Measurements from ENCODE around the gene CHTF8.

CHTF8 gene

DNA sequence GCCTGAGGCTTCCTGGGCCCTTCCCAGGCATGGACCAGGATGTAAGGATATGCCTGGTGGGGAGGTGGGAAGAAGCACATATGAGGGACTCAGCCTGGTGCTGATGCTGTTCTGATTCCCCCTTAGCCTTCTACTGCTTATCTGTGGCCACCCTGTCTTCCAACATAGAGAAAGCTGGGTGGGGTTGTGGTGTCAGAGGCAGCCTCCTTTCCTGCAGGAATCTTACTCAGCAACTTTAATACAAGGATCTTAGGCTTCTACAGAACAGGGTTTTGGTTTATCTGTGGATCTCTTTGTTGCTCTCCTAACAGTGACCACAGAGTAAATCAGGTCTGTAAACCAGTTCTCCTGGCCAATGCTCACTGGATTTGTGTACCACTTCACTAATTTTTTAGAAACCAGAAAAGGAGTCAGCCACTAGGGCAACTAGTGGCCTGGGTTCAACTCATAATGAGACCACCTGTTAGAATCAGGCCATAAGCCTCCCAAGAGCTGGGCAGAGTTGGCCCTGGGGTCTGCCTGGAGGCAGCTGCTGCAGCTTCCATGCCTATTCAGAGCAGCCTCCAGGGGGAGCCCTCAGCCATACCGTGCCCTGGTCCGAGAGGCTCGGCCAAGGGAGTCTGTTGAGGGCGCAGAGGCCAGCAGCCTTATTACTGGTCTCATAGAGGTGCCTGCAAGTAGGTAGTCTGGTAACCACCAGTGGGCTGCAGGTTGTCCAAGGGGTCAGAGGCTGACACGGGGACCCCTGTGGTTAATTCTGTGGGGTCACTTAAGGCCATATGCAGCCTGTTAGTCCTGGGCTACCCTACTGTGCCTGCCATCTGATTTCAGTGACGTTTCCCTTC lies 19.9 kb downstream of the CHTF8 start:
- peak; percentile 71 for DNase-seq (ENCODE audit: low read depth)

DNA sequence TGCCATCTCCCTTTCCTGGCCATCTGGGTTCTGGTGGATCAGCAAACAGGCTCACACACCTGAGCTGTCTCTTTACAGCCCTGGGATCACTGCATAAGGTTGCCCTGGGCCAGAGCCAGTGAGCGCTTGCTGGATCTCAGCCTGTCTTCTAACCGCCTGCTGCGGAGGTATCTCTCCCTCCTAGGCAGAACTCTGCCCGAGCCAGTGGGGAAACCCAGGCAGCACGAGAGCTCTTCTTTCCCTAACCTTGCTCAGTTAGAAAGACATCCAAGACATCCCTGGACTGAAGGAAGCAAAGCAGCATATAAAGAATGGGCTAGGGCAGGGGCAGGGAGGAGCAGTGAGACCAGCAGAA lies 20.5 kb downstream of the CHTF8 start:
- DNase-seq (ENCODE audit: low read depth), result no peak

DNA sequence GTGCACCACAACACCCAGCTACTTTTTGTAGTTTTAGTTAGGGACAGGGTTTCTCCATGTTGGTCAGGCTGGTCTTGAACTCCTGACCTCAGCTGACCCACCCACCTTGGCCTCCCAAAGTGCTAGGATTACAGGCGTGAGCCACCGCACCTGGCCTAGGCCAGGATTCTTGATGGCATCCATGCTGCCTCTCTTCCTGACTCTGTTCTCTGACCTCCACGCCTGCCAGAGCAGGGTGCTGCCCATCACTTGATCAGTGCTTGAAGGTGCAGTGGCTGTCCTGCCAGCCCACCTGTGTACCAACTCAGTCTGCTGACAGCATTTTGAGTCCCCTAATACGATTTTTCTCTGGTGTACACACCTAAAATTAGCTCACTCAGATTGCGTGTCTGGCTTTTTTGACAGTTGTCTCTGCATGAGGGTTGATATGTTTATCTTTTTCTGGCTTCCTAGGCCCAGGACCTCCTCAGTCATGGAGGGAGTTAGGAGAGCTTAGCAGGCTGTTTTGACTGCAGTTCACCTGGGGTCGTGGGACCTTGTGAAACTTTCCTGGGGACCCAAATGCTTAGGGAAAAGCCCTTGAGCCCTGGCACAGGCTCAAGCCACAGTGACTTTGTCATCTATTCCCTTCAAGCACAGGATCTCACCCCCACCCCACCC lies 21.0 kb downstream of the CHTF8 start:
- DNase-seq (ENCODE audit: low read depth), result no peak

DNA sequence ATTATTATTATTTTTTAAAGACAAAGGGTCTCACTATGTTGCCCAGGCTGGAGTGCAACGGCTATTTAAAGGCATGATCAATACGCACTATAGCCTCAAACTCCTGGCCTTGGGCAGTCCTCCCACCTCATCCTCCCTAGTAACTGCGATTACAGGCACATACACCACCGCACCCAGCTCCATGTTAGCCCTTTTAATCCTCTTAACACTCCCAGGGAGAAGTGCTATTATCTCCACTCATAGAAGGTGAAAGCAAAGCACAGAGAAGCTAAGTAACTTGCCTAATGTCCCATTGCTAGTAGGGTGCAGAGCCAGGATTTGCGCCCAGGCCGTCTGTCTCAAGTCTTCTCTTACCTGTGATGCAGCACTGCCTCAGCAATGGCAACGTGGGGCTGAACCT lies 22.0 kb downstream of the CHTF8 start:
- no peak for DNase-seq (ENCODE audit: low read depth)

DNA sequence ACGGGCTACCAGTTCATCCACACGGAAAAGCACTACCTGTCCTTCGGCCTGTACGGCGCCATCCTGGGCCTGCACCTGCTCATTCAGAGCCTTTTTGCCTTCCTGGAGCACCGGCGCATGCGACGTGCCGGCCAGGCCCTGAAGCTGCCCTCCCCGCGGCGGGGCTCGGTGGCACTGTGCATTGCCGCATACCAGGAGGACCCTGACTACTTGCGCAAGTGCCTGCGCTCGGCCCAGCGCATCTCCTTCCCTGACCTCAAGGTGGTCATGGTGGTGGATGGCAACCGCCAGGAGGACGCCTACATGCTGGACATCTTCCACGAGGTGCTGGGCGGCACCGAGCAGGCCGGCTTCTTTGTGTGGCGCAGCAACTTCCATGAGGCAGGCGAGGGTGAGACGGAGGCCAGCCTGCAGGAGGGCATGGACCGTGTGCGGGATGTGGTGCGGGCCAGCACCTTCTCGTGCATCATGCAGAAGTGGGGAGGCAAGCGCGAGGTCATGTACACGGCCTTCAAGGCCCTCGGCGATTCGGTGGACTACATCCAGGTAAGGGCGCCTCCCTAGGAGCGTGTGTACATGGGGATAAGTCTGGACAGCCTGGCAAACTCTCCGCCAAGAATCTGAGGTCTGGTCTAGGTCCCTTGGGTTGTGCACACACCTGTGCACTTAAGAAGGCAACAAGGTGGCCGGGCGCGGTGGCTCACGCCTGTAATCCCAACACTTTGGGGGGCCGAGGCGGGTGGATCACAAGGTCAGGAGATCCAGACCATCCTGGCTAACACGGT lies 22.7 kb downstream of the CHTF8 start:
- no peak for DNase-seq (ENCODE audit: low read depth)

DNA sequence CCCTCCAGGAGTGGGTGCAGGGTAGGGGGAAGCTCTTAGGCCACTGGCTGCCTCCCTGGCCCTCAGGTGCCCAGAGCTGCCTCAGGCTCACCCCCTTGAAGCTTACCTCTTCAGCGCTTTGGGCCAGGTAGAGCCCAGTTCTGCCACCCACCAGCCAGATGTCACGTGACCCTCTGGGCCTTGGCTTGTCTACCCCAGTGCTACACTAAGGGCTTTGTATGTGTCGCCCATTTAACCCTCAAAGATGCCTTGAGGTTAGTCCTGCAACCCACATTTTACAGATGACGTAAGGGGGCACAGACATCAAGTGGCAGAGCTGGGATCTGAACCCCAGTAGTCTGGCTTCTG lies 23.5 kb downstream of the CHTF8 start:
- no peak for DNase-seq (ENCODE audit: low read depth)

DNA sequence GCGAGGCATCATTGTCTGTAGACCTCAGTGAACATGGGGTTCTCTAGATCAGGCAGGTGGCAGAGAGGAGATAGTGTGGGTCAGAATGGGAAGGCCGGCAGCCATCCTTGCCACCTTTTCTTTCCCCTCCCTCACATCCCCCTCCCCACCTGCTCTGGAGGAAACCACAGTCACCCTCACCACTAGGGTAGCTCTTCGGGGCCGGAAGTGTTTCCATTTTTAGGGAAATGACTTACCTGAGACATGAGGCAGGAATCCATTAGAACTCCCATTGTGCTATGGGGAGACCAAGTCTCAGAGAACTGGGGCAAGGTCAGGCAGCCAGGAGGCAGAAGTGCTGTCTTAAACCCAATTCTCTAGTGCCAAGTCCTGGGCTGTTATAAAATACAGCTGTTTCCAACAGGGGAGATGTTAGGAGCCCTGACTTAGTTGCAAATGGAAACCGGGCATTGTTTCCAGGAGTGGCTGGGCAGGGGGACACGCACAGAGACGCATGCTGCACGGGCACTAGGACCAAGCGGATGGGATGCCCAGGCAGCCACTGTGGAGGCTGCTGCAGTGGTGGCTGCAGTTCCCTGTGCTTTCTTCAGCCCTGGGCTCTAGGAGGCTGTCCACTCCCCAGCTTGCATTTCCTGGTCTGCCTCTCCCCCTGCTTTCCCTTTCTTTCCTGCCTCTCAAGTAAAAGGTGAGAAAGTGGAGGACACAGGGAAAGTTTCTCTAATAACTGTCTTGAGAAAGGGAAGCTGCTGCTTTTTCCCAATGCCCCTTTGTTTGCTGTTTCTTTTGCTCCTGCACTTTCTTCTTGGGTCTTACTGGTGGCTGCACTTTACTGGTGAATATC lies 24.1 kb downstream of the CHTF8 start:
- DNase-seq (ENCODE audit: low read depth), result no peak

DNA sequence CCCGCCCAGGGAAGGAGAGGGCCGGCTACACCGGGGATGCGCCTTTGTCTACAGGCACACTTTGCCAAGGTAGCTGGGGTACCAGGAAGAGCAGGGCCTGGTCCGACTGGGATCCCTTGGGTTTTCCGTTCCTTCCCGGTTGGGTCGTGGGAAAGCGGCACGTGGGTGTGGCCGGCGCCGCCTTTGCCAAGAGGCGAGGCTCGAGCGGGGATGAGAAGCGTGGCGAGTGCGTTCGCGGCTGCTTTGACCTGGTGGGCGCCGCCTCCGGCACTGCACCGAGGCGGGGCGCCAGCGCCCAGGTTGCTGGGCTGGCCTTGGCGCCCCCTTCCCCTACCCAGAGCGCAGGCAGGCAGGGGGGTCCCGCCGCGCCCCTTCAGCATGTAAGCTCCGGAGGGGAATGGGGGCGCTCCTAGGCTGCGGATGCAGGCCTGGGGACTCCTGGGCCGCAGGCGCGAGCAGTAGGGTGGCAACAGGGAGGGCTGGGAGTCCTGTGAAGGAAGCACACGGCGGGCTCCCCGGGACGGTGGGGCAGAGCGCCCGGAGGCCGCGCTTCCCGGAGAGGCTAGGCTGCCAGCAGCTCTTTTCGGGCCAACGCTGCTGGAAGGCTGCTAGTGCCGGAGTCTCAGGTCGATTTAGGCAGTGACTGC lies 24.9 kb downstream of the CHTF8 start:
- peak; percentile 28 for DNase-seq (ENCODE audit: low read depth)

DNA sequence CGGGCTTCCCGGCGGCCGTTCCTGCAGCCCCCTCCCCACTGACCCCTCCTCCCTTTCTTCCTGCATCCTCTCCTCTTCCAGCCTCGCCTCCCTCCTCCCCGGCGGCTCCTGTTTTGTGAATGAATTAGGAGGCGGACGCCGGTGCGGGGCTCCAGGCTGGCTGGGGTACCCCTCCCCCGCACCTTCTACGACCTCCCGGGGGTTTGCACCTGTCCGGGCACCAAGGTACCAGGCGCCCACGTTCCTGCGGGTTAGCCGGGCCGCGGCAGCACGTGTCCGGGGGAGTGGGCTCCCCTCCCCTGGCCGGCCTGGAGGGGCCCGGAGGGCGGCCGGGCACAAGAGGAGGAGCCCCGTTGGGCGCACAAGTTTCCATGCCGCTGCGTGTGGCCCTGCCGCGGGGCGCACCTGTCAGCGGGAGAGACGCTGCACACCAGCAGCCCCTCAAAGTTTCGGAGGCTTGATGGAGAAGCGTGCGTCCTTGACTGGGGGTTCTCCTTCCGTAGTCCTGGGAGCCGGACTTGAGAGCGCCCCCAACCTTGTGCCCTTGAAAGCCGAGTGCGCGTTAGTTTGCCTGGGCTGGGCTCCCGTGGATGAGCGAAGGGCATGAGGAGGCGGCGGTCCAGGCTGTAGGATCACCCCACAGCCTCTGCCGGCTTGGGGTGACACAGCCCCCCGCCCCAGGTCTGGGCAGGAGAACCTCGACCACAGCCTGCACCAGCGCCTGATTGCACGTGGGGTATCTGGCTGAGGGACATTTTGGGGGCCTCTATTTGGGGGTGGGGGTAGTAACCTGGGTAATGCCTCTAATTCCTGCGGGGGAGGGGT lies 25.7 kb downstream of the CHTF8 start:
- peak; percentile 27 for DNase-seq (ENCODE audit: low read depth)

DNA sequence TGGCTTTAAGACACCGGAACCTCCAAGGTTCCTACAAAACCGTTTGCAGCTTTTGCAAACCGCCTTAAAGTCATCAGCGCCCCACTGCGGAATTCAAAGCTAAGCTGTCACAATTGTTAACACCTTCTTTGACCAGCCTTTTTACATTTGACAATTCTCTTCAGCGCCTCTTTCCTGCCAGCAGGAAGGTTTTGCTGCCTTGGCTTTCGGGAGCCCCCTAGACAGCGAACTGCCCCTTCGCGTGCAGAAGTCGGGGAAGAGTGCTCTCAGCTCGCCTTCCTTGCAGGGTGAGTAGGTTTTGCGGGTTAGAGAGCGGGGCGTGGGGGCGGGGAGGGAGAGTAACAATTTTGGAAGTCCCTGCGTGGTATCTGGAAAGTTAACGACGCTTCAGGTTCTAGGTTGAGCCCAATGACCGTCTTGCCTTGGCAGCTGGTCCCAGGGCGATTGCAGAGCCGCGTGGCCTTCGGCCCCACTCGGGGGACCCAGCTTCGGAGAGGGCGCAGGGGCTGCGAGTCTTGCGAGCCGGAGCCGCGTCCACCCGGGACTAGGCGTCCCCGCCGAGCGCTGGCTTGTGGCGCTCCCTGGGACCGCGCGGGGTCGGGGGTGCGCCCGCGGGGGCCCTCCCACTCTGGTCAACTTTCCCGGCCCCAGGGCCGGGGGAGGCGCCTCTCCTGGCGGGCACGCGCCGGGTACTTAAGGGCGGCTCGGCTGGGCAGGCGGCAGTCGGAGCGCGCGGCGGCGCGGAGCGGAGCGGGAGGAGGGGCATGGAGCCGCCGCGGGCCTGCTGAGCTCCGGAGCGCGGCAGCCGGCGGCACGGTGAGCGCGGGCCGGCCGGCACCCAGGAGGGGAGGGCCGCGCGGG lies 26.7 kb downstream of the CHTF8 start, which contains the start of gene HAS3:
Gene HAS3 (plus strand): TSS at position 153 of the 861 bp plus-strand sequence. CDS start 3,743 bp downstream, outside the sequence.
- DNase-seq (ENCODE audit: low read depth), result peak; percentile 68

DNA sequence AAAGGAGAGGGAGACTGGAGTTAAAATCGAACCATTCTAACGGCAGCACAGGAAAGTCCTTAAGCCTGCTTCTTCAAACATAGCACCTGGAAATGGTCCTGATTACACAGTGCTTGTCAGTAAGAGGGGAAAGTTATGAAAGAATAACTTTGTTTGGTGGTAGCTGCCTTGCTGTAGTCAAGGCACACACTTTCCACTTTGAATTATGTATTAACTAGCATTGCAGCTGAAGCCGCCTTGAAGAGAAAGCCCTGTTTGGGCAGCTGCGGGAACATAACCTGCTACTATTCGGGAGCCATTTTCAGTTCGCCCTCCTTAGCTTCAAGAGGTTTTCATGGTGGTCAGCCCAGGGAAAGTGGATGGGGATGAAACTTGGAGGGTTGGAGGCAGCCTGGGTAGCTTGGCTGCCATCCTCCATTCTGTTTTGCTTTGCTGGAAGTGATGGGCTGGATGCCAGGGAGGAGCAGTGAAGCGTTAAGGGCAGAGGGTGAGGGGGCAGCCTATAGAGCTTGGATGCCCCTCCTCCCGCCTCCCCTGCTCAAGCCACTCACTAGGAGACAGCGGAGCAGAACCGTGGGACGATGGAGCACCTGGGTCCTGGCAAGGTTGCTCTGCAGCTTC lies 32.2 kb downstream of the CHTF8 start:
- DNase-seq (ENCODE audit: low read depth), result no peak

DNA sequence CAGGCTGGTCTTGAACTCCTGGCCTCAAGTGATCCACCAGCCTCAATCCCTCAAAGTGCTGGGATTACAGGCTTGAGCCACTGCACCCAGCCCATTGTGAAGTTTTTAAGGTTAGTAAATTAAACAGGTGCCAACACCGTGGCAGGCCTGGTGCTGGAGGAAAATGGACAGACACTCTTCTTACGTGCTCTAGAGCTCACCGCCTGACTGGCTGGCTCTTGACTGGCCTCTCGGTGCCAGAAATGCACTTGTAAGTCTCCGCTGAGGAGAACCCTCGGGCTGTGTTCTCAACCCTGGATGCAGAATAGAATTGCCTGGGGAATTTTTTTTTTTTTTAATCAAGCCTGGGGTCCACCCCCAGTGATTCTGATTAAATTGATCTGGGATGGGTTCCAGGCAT lies 37.2 kb downstream of the CHTF8 start:
- DNase-seq (ENCODE audit: low read depth), result no peak

DNA sequence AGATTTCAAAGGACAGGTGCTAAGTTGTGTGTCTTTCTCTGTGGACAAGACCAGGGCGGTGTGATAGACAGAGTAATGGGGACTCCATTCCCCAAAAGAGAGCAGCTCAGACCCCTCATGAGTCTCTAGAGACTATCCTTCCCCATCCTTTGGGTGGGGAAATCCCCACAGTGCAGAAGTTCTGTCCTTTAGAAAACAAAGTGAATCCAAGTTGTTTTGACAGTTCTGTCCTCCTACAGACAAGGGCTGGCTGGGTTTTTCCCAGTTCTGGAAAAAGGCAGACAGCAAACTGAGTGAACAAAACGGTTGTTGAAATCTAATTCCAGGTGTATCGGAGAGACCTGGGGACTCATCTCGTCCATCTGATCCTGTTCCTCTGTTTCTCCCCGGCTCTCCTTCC lies 37.9 kb downstream of the CHTF8 start:
- DNase-seq (ENCODE audit: low read depth), result no peak

DNA sequence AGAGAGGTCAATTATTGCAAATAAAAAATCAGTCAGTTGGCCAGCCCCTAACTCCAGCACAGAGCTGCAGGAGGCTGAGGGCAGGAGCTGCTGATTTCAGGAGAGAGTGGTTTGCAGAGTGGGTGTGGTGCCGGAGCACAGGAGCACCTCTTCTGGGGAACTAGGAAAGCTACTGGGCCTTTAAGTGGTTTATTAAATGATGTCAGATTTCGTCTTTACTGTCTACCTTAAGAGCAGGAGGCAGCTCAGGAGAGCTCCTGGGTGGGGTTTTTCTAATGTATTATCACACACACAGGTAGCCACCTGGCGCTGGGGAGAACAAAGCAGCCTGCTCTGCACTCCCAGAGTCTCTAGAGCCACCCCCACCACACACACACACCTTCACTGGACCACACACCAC lies 38.4 kb downstream of the CHTF8 start:
- DNase-seq (ENCODE audit: low read depth), result no peak

DNA sequence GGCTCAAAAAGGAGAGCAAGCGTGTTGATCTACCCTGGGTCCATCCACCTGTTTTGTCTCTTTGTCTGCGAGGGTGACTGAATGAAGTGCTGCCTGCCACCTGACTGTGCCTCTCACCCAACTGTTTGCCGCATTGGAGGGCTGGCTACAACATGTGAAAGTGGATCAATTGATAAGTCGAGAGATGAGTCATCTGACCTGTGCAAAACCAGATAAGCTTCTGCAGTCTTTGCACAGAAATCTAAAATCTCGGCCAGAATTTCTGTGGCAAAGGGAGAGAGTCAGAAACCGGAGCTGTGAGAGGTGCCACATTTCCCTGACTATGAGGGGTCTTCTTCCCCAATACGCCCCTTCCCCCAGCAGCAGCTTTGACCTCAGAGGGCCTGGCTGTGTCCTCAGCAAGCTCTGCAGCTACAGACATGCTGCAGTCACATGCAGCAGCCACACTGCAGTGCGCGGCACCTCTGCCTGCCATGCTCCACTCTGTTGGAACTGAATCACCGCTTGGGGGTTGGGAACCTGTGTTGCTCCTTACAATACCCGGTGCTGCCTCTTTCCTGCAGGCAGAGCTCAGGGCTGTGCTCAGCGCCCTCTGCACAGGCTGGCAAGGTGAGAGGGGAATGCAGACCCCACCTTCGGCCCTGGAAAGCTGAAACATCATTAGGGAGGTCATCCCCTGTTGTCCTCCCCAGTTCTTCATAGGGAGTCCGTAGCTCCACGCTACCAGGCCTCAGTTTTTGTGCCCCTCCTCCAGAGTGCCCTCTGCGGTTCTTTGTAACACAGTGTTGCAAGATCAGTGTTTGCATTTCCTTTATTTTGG lies 43.1 kb downstream of the CHTF8 start:
- no peak for DNase-seq (ENCODE audit: low read depth)

DNA sequence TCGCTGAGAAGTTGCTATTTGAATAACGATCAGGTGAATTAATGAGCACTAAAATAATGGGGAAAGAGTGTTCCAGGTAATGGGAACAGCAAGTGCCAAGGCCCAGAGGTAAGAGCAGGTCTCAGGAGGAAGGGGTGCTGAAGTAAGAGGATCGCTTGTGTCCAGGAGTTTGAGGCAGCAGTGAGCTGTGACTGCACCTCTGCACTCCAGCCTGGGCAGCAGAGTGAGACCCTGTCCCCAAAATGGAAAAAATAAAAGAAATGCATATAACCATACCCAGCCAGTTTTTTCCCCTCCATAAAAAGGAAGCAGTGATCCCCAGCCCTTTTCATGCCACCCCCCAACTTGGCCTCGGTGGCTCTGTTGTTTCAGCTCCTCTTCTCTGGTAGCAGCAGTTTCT lies 43.7 kb downstream of the CHTF8 start:
- no peak for DNase-seq (ENCODE audit: low read depth)

DNA sequence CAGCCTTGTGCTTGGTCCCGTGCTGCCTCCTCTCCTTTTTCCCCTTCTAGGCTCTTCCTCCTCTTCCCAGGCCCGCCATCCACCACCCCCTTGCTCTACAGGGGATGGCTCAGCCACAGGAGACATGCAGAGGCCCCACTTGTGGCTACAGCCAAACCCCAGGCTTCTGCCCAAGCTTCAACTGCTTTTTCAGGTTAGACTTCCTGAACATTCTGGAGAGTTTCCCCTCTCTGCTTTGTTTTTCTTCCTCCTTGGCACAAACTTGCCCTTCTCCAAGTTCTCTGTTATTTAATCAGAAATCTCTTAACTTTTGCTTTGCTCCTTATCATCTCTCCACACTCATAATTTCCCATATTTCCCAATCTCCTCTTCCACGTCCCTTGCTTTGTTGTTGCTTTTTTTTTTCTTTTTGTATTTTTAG lies 45.2 kb downstream of the CHTF8 start:
- no peak for DNase-seq (ENCODE audit: low read depth)

DNA sequence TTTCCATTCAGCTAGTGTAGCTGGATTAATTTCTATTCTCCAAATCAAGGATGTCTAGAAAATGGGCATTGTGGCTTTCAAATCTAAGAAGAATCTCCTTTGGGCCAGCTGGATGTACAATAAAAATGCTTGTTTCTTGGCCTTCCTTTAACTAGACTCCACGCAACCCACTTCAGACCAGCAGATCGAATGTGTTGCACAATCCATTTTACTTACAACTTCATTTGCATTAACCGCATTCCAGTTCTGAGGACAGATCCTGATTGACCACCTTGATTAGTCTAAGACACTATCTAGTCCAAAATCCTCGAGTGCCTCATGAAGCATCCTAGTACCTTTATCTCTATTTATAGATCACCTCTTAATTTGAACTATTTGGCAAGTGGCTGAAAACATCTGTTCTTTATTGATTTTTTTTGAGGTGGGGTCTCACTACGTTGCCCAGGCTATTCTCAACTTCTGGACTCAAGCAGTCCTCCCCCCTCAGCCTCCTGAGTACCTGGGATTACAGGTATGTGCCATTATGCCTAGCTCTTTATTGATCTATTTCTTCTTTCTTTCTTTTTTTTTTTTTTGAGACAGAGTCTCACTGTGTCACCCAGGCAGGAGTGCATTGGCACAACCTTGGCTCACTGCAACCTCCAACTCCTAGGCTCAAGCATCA lies 47.2 kb downstream of the CHTF8 start:
- DNase-seq (ENCODE audit: low read depth), result no peak
